ENCODE measurements around the gene ENG.
A peak's percentile ranks its signal among the peaks of the same experiment; 100 is the strongest.
"Not testable (repeated sequence)": the region's sequence is repeated elsewhere in the genome, so short reads cannot be mapped to it uniquely, and the experiment has no call there.

ENG gene

GRCh38 chr9:127878001-127878651 is 23.7 kb upstream of the ENG start:
- no peak for DNase-seq

GRCh38 chr9:127877566-127877998 is 23.1 kb upstream of the ENG start, which contains the start of gene AK1:
Gene AK1, minus strand, starts transcription at chr9:127877675. Its CDS starts 3,058 bp downstream, at chr9:127874617.
- DNase-seq, result peak; percentile 87

- DNase-seq, result no peak
Observed at GRCh38 chr9:127876764-127877562, 22.5 kb upstream of the ENG start.

- DNase-seq, result no peak
Observed at GRCh38 chr9:127876026-127876763, 21.7 kb upstream of the ENG start.

GRCh38 chr9:127875306-127875966 is 21.0 kb upstream of the ENG start:
- DNase-seq, result no peak

GRCh38 chr9:127874301-127875221 is 20.1 kb upstream of the ENG start:
- no peak for DNase-seq

GRCh38 chr9:127873886-127874285 is 19.4 kb upstream of the ENG start:
- DNase-seq, result no peak

GRCh38 chr9:127873223-127873691 is 18.8 kb upstream of the ENG start:
- DNase-seq, result no peak

GRCh38 chr9:127872369-127873222 is 18.1 kb upstream of the ENG start:
- DNase-seq, result no peak

- no peak for DNase-seq
Observed at GRCh38 chr9:127871531-127871930, 17.1 kb upstream of the ENG start.

GRCh38 chr9:127870887-127871286 is 16.4 kb upstream of the ENG start:
- no peak for DNase-seq

- DNase-seq, result not testable (repeated sequence)
Observed at GRCh38 chr9:127870153-127870491, 15.7 kb upstream of the ENG start.

- peak; percentile 89 for DNase-seq
Observed at GRCh38 chr9:127869310-127870152, 15.1 kb upstream of the ENG start.

- no peak for DNase-seq
Observed at GRCh38 chr9:127868278-127868902, 13.9 kb upstream of the ENG start.

GRCh38 chr9:127867356-127868277 is 13.2 kb upstream of the ENG start:
- DNase-seq, result no peak

GRCh38 chr9:127866535-127866934 is 12.1 kb upstream of the ENG start:
- DNase-seq, result no peak

- no peak for DNase-seq
Observed at GRCh38 chr9:127865645-127866464, 11.4 kb upstream of the ENG start.
